ENCODE results near the gene PLXNC1.

Gene PLXNC1

DNA sequence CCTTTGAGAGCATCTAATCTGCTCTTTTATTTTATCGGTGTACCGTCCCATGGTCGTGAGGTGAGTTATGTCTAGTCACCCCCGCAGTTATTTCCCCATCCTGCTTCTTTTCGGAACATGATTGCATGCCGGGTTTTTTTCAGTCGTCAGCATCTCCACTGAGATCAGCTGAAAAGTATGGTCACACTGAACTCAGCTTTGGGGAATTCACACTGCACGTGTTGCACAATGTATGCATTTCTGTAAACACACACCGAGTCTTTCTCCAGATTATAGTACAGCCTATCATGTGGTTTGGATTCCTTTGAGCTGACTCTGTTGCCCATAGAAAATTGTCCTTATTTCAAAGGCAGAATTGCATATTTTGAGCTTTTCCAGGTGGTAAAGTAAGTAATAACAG is 24.6 kb downstream of the PLXNC1 start:
- TF ChIP-seq, protein P1, sequence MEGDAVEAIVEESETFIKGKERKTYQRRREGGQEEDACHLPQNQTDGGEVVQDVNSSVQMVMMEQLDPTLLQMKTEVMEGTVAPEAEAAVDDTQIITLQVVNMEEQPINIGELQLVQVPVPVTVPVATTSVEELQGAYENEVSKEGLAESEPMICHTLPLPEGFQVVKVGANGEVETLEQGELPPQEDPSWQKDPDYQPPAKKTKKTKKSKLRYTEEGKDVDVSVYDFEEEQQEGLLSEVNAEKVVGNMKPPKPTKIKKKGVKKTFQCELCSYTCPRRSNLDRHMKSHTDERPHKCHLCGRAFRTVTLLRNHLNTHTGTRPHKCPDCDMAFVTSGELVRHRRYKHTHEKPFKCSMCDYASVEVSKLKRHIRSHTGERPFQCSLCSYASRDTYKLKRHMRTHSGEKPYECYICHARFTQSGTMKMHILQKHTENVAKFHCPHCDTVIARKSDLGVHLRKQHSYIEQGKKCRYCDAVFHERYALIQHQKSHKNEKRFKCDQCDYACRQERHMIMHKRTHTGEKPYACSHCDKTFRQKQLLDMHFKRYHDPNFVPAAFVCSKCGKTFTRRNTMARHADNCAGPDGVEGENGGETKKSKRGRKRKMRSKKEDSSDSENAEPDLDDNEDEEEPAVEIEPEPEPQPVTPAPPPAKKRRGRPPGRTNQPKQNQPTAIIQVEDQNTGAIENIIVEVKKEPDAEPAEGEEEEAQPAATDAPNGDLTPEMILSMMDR (IDR thresholded peaks at IDR 0.05; ENCODE audit: insufficient read depth, missing control alignments), result no peak
- FAIRE-seq, result no peak
- DNase-seq (ENCODE audit: insufficient read length, low spot score), result no peak

DNA sequence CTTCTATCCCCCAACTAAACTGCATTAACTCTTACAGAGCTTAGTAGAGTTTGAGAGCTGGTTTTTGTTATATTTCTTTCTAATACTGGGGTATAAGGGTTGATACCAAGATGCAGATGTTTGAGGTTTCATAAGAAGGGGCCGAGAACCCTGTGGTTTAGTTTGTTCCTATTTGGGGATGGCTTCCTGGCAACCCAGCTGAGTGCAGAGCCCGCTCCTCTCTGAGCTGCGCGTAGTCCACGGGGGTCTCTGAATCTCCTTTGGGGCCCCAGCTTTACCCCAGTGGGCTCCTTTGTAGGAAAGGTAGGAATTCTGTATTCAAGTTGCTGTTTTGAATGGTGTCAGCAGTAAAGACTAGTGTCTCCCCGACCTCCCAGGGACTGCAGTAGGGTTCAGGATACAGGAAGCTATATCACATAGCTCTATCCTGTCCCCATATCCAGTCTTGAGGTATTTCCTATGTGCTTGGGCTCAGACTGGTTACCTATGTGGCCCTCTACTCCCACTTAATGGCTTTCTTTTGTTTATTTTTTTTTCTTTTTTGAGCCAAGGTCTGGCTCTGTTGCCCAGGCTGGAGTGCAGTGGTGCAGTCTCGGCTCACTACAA is 25.4 kb downstream of the PLXNC1 start:
- FAIRE-seq (no peak), DNase-seq (ENCODE audit: insufficient read length, low spot score) (no peak)
- TF ChIP-seq, protein P1 (IDR thresholded peaks at IDR 0.05; ENCODE audit: insufficient read depth, missing control alignments), result no peak

DNA sequence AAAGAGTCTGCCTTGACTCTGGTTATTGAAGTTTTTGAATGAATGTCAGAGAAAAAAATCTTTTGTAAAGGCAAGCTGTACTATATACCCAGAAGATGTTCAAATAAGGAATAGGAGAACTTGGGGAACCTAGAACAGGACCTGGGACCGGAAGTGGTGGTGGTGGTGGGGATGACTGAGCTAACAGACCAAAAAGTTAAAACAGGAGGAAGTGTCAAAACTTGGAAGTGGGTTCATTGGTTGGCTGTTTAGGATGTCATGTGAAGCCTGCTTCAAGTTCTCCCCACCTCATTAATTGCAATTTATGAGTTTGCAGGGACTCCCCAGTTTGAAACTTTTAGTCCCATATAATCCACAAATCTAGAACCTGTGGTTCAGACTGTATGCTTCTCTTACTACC is 26.2 kb downstream of the PLXNC1 start:
- DNase-seq (ENCODE audit: insufficient read length, low spot score), result no peak
- FAIRE-seq, result no peak
- TF ChIP-seq, protein P1 (IDR thresholded peaks at IDR 0.05; ENCODE audit: insufficient read depth, missing control alignments), result no peak

DNA sequence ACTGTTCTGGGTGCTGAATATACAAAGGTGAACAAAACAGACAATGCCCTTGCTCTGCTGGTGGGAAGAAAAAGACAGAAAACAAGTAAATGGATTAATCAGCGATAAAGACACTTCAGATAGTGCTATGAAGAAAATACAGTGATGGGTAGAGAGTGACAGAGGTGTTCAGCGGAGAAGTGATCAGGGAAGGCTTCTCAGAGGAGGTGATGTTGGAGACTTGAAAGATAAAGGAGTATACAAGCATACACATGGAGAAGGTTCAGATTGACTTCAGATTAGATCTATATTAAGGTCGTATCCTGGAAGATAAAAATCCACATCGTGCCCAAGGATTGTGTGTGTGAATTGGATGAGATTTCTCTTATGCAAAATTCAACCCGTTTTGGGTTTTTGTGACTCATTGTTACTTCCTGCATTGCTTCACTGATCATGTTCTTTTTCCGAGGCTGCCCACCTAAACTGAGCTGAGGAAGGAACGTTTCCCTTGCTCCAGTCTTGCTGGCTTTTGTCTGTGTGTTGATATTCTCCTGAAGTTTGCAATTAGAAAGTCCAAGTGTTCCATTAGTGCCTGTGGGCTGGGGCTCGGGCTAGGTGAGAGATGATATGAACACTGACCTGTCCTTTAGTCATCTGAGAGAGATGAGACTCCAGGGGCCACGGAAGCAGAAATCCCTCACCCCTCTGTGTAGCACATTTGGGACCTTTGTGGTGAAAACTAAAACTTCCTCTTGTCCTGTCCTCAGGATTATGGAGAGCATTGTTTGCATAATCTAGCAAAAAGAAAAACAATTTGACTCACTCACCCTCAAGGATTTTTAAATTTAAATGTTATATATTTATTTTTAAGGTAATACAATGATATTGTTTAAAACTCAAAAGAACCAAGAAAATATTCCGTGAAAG is 27.6 kb downstream of the PLXNC1 start:
- DNase-seq (ENCODE audit: insufficient read length, low spot score), result no peak
- TF ChIP-seq, protein P1 (IDR thresholded peaks at IDR 0.05; ENCODE audit: insufficient read depth, missing control alignments), result no peak
- FAIRE-seq, result no peak

DNA sequence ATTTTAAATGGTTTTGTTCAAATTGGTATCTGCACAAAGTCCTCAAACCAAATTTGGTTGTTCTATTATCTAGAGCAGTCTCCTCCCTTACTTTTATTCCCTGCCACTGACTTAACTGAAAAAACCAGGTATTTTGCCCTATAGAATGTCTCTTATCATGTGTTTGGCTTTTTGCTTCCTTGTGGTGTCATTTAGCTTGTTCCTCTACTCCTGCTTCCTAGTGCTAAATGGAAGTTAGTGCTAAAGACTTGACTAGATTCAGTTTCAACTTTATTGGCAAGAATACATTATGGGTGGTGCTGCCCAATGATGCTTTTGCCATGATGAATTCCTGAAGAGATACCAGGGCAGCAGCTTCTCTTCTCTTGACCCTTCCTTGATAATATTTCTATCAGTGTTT is 29.7 kb downstream of the PLXNC1 start:
- no peak for FAIRE-seq
- no peak for DNase-seq (ENCODE audit: insufficient read length, low spot score)
- TF ChIP-seq, protein P1 (IDR thresholded peaks at IDR 0.05; ENCODE audit: insufficient read depth, missing control alignments), result no peak

DNA sequence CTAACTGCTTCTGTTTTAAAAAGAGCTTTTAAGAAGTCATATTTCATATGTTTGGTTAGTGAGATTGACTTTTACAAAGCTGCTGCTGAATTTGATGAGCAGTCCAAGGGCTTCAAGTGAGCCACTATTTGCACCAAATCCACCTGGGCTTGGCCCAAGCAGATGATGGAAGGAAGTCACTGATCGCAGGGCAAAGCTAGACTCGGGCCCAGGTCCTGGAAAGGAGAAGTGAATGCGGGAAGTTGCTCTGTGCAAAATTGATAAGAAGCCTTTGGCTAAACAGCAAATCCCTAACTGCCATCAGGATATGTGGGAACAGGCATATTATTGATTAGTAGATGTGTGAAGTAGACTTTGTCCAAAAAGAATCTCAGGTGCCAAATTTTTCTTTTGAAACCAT is 30.5 kb downstream of the PLXNC1 start:
- TF ChIP-seq, protein P1 (IDR thresholded peaks at IDR 0.05; ENCODE audit: insufficient read depth, missing control alignments), result no peak

DNA sequence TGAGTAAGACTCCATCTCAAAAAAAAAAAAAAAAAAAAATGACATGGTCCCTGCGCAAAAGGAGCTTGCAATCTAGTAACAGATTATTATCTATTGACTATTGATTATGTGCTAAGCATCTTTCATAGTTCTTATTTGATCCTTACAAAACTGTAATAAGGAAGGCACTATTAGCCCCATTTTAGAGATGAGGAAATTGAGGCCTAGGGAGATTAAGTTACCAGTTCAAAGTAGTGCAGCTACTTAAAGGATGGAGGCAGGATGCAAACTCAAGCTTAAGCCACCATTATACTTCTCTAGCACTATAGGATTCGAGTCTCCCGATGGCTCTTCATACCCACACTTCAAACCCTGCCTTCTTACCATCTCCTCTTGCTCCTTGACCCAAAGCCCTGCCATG is 31.3 kb downstream of the PLXNC1 start:
- FAIRE-seq, result no peak
- TF ChIP-seq, protein P1 (IDR thresholded peaks at IDR 0.05; ENCODE audit: insufficient read depth, missing control alignments), result no peak
- DNase-seq (ENCODE audit: insufficient read length, low spot score), result no peak

More for the DNA sequence above, 30.5 kb downstream of the PLXNC1 start:
- no peak for DNase-seq (ENCODE audit: insufficient read length, low spot score)
- no peak for FAIRE-seq

All from D721Med (cell line).